GM12892 (cell line): ENCODE results near the gene ZKSCAN1.

Experiments
- POLR2A ChIP-seq: IDR thresholded peaks from 2 replicates; pipeline ENCODE4 v1.6.1; 2011; ENCODE audit warnings: low read depth, low read length, control low read depth
- TAF1 ChIP-seq: IDR thresholded peaks from 2 replicates; pipeline ENCODE4 v1.6.1; 2011; ENCODE audit warnings: low read depth, mild to moderate bottlenecking, control low read depth, low read length, borderline replicate concordance

GRCh38 chr7:100015232-100016214 lies at the start of gene ZKSCAN1:
- peak; percentile 96 for TF ChIP-seq POLR2A
- TF ChIP-seq TAF1: peak; percentile 99
